Breast epithelium (tissue), 4 donors: ENCODE results near the gene POLR2E. TPM values are rescaled to one million over a fixed set of nuclear protein-coding genes. Genes with fewer than 3 reads are reported as not detected.
A peak's percentile ranks its signal among the peaks of the same experiment; 100 is the strongest.

Experiments used
- DNase-seq, 2 donors: peaks; one replicate each; pipeline ENCODE4 v3.0.0-alpha.2; 2019; ENCODE audit warnings: low spot score in 2 of 2
- H3K27ac ChIP-seq, 2 donors: fragments of 200-600 bp; sonication (generic) in 1 of 2; one replicate each; pipeline ENCODE4 v1.5.1; 2016 to 2019; ENCODE audit warnings: mild to moderate bottlenecking in 1 of 2
- H3K27me3 ChIP-seq, 2 donors: fragments of 200-600 bp; sonication (generic) in 1 of 2; one replicate each; pipeline versions ENCODE4 v1.5.1 to v1.6.0; 2017 to 2019; ENCODE audit warnings: control low read depth in 1 of 2, mild to moderate bottlenecking in 1 of 2
- H3K36me3 ChIP-seq: fragments of 200-600 bp; one replicate; pipeline ENCODE4 v1.5.1; 2019
- H3K4me1 ChIP-seq, 2 donors: fragments of 200-600 bp; sonication (generic); one replicate each; pipeline ENCODE4 v1.5.1; 2016 to 2019; ENCODE audit warnings: control low read depth in 1 of 2
- H3K4me3 ChIP-seq, 3 donors: fragments of 200-600 bp; sonication (generic); 1 replicate in 2 of 3; 2 replicates in 1 of 3; pipeline ENCODE4 v1.5.1; 2016 to 2019; ENCODE audit warnings: mild to moderate bottlenecking in 3 of 3, moderate library complexity in 2 of 3
- H3K9me3 ChIP-seq, 2 donors: fragments of 200-600 bp; sonication (generic) in 1 of 2; one replicate each; pipeline ENCODE4 v1.5.1; 2016 to 2019; ENCODE audit warnings: control low read depth in 1 of 2
- CTCF ChIP-seq, 3 donors: fragments of 450-650 bp; IDR thresholded peaks; one replicate each; pipeline ENCODE4 v1.5.1; 2016 to 2017; ENCODE audit warnings: antibody characterized with exemption in 3 of 3, mild to moderate bottlenecking in 3 of 3, moderate library complexity in 3 of 3
- POLR2A ChIP-seq: fragments of 450-650 bp; IDR thresholded peaks from one replicate; pipeline ENCODE4 v1.6.1; 2016; ENCODE audit warnings: antibody characterized with exemption, mild to moderate bottlenecking, moderate library complexity
- POLR2AphosphoS5 ChIP-seq, 3 donors: sonication (generic); formaldehyde crosslinking; IDR thresholded peaks; one replicate each; pipeline ENCODE4 v1.6.1; 2017; ENCODE audit warnings: antibody characterized with exemption in 3 of 3
- intact Hi-C: fragments of 100-400 bp; cut with DNase I; formaldehyde crosslinking; loops from one replicate; pipeline ENCODE4 v1.15.1; 2023; ENCODE audit warnings: low total_unique reads
- total RNA-seq, 3 donors: library from RNA; depleted of rRNA; stranded (reverse); fragments of >200 nt; gene quantifications; one replicate each; pipeline ENCODE4 v1.1.0, GENCODE V29; 2016

Gene POLR2E
- total RNA-seq, 3 donors from 2014 or later = 65.9 to 175 (median 89.1) TPM

GRCh38 chr19:1126984-1127760 is 32.0 kb upstream of the POLR2E start:
- no peak overlapping the region for H3K4me3 ChIP-seq
- H3K36me3 ChIP-seq = peaks cover 4% of the 10 kb centered on the region
- TF ChIP-seq CTCF (IDR thresholded peaks at IDR 0.05) = no peak
- no peak for TF ChIP-seq POLR2AphosphoS5 (IDR thresholded peaks at IDR 0.05)
- TF ChIP-seq POLR2A = no peak
- no peak for DNase-seq
- H3K27me3 ChIP-seq = no peaks in the 10 kb centered on the region
- peaks cover 0 to 17% of the 10 kb centered on the region in 2 donors for H3K4me1 ChIP-seq
- intact Hi-C loops = no loop called here
- H3K9me3 ChIP-seq = no peaks in the 10 kb centered on the region
- peak overlapping the region; percentile 35 to 74 for H3K27ac ChIP-seq

- peaks cover 4% of the 10 kb centered on the region for H3K36me3 ChIP-seq
- peak overlapping the region in 1 of 3 donors; percentile 28 for H3K4me3 ChIP-seq
- intact Hi-C loops = no loop called here
- no peaks in the 10 kb centered on the region for H3K9me3 ChIP-seq
- no peak for DNase-seq
- TF ChIP-seq CTCF (IDR thresholded peaks at IDR 0.05) (no peak), POLR2A (no peak), POLR2AphosphoS5 (IDR thresholded peaks at IDR 0.05) (peak in 1 of 3 donors; percentile 41)
- no peaks in the 10 kb centered on the region for H3K27me3 ChIP-seq
- peaks cover 0 to 12% of the 10 kb centered on the region in 2 donors for H3K4me1 ChIP-seq
- H3K27ac ChIP-seq = peak overlapping the region; percentile 35 to 74
These were observed 30.7 kb upstream of the POLR2E start for GRCh38 chr19:1125601-1126467.

- intact Hi-C loops = no loop called here
- Histone ChIP-seq H3K9me3 (no peaks in the 10 kb centered on the region), H3K36me3 (peaks cover 4% of the 10 kb centered on the region), H3K4me3 (no peak overlapping the region), H3K4me1 (no peaks in the 10 kb centered on the region), H3K27ac (peak overlapping the region; percentile 25 to 32), H3K27me3 (no peaks in the 10 kb centered on the region)
- TF ChIP-seq POLR2AphosphoS5 (IDR thresholded peaks at IDR 0.05) (no peak), CTCF (IDR thresholded peaks at IDR 0.05) (no peak), POLR2A (no peak)
- DNase-seq = no peak
These were observed 28.9 kb upstream of the POLR2E start for GRCh38 chr19:1123885-1124677.

GRCh38 chr19:1123381-1123780 is 28.2 kb upstream of the POLR2E start:
- intact Hi-C loops = no loop called here
- Histone ChIP-seq H3K36me3 (peaks cover 4% of the 10 kb centered on the region), H3K27me3 (no peaks in the 10 kb centered on the region), H3K9me3 (no peaks in the 10 kb centered on the region), H3K4me1 (no peaks in the 10 kb centered on the region), H3K27ac (peak overlapping the region in 1 of 2 donors; percentile 32), H3K4me3 (no peak overlapping the region)
- TF ChIP-seq POLR2A (no peak), CTCF (IDR thresholded peaks at IDR 0.05) (no peak), POLR2AphosphoS5 (IDR thresholded peaks at IDR 0.05) (no peak)
- DNase-seq = no peak
